DMS153 treated with DMSO at 0.1 percent for 48 hours (cell line): ENCODE results near the gene IQSEC3.
"Not testable (repeated sequence)": the region's sequence is repeated elsewhere in the genome, so short reads cannot be mapped to it uniquely, and the experiment has no call there.

Experiments
- DNase-seq: peaks from one replicate; lab custom pipeline; 2025; ENCODE audit not compliant: unreplicated experiment; lab: John Stamatoyannopoulos, UW

IQSEC3 gene

GRCh38 chr12:52902-53734 lies 13.4 kb upstream of the IQSEC3 start:
- not testable (repeated sequence) for DNase-seq

- no peak for DNase-seq
Observed at GRCh38 chr12:53735-54730, 12.5 kb upstream of the IQSEC3 start.

GRCh38 chr12:54750-55535 lies 11.6 kb upstream of the IQSEC3 start:
- no peak for DNase-seq

- DNase-seq, result no peak
Observed at GRCh38 chr12:56683-57346, 9.8 kb upstream of the IQSEC3 start.

GRCh38 chr12:57539-57938 lies 9.0 kb upstream of the IQSEC3 start:
- DNase-seq, result no peak

GRCh38 chr12:58832-59231 lies 7.7 kb upstream of the IQSEC3 start:
- DNase-seq, result no peak

- not testable (repeated sequence) for DNase-seq
Observed at GRCh38 chr12:61845-62244, 4.7 kb upstream of the IQSEC3 start.

- not testable (repeated sequence) for DNase-seq
Observed at GRCh38 chr12:65491-66063, 990 bp upstream of the IQSEC3 start.

- not testable (repeated sequence) for DNase-seq
Observed at GRCh38 chr12:66782-67504, 376 bp downstream of the IQSEC3 start.

- not testable (repeated sequence) for DNase-seq
Observed at GRCh38 chr12:69677-70076, 3.1 kb downstream of the IQSEC3 start.

- not testable (repeated sequence) for DNase-seq
Observed at GRCh38 chr12:70541-70940, 4.0 kb downstream of the IQSEC3 start.

GRCh38 chr12:72018-72417 lies 5.5 kb downstream of the IQSEC3 start:
- not testable (repeated sequence) for DNase-seq

- DNase-seq, result not testable (repeated sequence)
Observed at GRCh38 chr12:74420-75190, 8.0 kb downstream of the IQSEC3 start.

GRCh38 chr12:75541-75940 lies 9.0 kb downstream of the IQSEC3 start:
- DNase-seq, result not testable (repeated sequence)

GRCh38 chr12:76102-76501 lies 9.5 kb downstream of the IQSEC3 start:
- DNase-seq, result not testable (repeated sequence)

- DNase-seq, result not testable (repeated sequence)
Observed at GRCh38 chr12:76551-76950, 10.0 kb downstream of the IQSEC3 start.

GRCh38 chr12:77101-77719 lies 10.6 kb downstream of the IQSEC3 start:
- DNase-seq, result not testable (repeated sequence)

- not testable (repeated sequence) for DNase-seq
Observed at GRCh38 chr12:77769-78383, 11.3 kb downstream of the IQSEC3 start.
